HG03025 (cell line): ENCODE data around the gene SYNPO2L.
"Not testable (repeated sequence)": the region's sequence is repeated elsewhere in the genome, so short reads cannot be mapped to it uniquely, and the experiment has no call there.

Experiments
- ATAC-seq: cut with Tn5 transposase; IDR thresholded peaks from one replicate; pipeline ENCODE4 v1.9.1; 2021; ENCODE audit warnings: mild to moderate bottlenecking, moderate library complexity; ENCODE audit not compliant: unreplicated experiment, low FRiP score

Gene SYNPO2L

DNA sequence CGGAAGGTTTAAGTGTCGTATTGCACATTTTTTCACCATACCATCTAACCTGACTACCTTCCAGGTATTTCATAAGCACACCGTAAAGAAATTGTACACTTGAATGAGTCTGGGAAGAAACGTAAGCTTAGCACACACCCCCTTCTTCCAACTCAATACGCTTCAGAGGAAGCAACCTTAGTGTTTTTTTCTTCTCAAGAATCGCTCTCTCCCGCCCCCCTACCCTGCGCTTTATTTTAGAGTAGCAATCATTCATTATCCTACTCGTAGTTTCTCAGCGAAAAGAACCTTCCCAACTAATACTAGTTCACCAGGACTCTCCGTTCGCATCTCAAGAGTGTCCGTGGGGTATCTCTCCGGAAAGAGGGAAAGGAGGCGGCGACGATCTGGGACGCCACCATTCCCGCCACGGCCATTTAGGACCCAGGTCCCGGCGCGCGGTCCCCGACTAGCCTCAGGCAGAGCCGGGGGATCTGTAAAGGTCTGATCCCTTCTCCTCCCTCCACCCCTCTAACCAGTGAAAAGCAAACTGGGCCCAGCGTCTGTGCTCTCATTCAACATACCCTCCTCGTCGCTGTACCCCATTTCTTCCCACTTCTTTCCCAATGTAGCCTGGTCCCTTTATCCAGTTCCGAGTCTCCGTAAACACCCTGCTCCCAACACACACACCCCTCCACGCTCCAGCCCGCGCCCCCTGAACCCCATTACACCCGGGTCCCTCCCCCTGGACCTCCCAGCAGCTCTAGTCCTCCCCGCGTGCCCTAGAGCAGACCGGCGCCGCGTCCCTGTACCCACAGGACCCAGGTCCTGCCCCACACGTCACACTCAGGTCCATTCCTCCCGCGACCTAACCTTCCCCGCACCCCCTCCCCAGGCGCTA is 30.6 kb downstream of the SYNPO2L start:
- ATAC-seq = peak; percentile 49

DNA sequence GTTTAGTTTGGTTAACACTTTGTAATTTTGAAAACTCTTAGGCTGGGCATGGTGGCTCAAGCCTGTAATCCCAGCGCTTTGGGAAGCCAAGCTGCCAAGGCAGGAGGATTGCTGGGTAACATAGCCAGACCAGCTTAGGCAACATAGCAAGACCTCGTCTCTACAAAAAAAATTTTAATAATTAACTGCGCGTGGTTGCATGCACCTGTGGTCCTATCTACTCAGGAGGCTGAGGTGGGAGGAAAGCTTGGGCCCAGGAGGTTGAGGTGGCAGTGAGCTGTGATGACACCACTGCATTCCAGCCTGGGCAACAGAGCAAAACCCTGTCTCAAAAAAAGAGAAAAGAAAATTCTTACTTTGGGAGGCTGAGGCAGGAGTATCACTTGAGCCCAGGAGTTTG is 32.8 kb downstream of the SYNPO2L start:
- no peak for ATAC-seq

DNA sequence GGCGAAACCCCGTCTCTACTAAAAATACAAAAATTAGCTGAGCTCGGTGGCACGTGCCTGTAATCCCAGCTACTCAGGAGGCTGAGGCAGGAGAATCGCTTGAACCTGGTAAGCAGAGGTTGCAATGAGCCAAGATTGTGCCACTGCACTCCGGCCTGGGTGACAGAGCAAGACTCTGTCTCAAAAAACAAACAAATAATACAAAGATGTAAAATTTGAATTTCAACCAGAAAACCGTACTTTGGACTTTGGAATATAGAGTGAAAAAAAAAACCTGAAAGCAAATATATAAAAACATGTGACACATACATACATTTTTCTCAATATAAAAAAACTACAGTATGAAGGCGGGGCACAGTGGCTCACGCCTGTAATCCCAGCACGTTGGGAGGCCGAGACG is 34.9 kb downstream of the SYNPO2L start:
- not testable (repeated sequence) for ATAC-seq

DNA sequence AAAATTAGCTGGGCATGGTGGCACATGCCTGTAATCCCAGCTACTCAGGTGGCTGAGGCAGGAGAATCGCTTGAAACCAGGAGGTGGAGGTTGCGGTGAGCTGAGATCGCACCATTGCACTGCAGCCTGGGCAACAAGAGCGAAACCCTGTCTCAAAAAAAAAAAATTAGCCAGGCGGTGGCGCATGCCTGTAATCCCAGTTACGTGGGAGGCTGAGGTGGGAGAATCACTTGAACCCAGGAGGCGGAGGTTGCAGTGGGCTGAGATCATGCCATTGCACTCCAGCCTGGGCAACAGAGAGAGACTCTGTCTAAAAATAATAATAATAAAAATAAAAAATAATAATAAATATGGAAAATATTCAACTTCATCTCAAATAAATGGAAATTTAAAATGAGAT is 38.7 kb downstream of the SYNPO2L start:
- ATAC-seq = not testable (repeated sequence)

DNA sequence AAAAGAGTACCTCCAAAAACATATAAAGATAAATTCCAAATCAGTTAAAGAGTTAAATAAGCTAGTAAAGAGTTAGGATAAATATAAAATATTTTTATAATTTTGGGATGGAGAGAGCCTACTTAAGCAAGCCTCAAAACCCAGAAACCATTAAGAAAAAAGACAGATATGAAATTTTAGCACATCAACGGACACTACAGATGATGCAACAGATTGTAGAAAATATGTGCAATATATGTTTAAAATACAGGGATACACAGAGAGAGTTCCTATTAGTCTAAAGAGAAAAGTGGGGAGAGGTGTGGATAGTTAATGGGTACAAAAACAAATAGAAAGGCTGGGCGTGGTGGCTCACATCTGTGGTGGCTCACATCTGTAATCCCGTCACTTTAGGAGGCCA is 41.1 kb downstream of the SYNPO2L start:
- no peak for ATAC-seq

DNA sequence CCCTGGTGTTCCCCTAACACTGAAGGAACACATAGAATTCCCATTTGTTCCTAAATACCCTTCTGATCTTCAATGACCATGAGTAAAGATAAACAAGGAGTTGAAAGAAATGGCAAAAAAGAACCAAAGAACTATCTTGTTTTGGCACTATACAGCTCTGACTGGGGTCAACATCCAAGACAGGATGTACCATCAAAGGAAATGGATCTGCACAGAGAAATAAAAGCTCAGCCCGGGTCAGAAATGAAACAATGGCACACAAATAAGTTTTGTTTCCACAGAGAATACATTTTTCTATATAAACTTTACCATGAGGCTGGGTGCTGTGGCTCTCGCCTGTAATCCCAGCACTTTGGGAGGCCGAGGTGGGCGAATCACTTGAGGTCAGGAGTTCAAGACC is 46.7 kb downstream of the SYNPO2L start:
- no peak for ATAC-seq

DNA sequence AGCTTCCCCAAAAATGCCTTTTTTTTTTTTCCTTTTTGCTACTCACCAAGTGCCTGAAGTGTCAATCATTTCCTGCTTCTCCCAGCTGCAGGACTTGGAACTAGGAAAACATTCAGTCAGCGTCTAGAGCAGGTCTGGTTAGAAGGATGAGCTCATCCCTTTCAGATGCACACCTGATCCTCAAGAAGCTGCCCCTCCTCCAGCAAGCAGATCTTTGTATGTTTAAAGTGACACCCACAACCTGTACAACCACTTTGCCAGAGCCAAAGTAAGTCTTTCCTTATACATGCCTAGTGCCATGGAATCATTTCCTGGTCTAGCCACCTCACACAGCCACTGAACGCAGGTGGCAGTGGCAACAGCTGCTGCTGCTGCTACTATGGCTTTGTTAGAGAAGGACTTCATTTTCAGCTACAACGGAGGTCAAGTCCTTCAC is 54.3 kb downstream of the SYNPO2L start:
- no peak for ATAC-seq

DNA sequence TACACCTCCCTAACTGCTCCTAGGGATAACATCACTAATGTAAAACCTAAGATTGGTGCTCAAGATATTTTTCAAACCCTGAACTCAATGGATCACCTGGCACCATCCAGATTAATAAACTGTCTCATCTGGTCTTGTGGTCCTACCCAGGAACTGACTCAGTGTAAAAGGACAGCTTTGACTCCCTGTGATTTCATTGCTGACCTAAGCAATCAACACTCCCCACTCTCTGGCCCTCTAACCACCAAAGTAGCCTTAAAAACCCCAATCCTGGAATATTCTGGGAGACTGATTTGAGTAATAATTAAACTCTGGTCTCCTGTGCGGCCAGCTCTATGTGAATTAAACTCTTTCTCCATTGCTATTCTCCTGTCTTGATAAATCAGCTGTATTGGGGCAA is 58.5 kb downstream of the SYNPO2L start:
- no peak for ATAC-seq
